HCT116 (cell line): Measurements from ENCODE around the gene MYBPC3. TPM values are rescaled to one million over a fixed set of nuclear protein-coding genes. Genes with fewer than 3 reads are reported as not detected.

Source experiments
- ATAC-seq: fragments of 200-7000 bp; cut with Tn5 transposase; 2 replicates; pipeline ENCODE4 v1.9.1; 2020; ENCODE audit warnings: mild to moderate bottlenecking, moderate library complexity
- BruUV-seq: library from RNA; stranded (reverse); fragments of 400-500 nt; replicated peaks from 2 replicates; lab custom pipeline; 2021; lab: Mats Ljungman, UMichigan
- CTCF ChIA-PET: fragments of 300-600 bp; sonication (Branson Sonifier 250); formaldehyde crosslinking; loops from one replicate; lab custom pipeline; 2021; ENCODE audit warnings: antibody characterized with exemption; lab: Charles Lee
- POLR2A ChIA-PET: fragments of 300-600, 350-600 bp; sonication (Branson Sonifier 250); formaldehyde crosslinking; loops from one replicate; lab custom pipeline; 2021; ENCODE audit warnings: antibody characterized with exemption; lab: Charles Lee
- RAD21 ChIA-PET, 2 experiments: fragments of 300-600 bp; sonication (Branson Sonifier 250); formaldehyde crosslinking; loops; one replicate each; lab custom pipeline; 2023; ENCODE audit warnings: low total read pairs in 2 of 2; ENCODE audit not compliant: uncharacterized antibody in 2 of 2, unreplicated experiment in 2 of 2, low non-redundant PET in 1 of 2; lab: Charles Lee
- DNase-seq: peaks from one replicate; pipeline ENCODE4 v3.0.0-alpha.2; 2010; ENCODE audit warnings: low read depth, low spot score
- H2AFZ ChIP-seq: fragments of 200-600 bp; shearing (Covaris generic), sonication (generic); 2 replicates; pipeline ENCODE4 v1.6.1; 2017; ENCODE audit warnings: low read depth, mixed run types, mixed read lengths, antibody characterized with exemption, low read length; ENCODE audit not compliant: poor library complexity, severe bottlenecking
- H3K27ac ChIP-seq: 2 replicates; pipeline ENCODE4 v1.5.1; 2012; ENCODE audit warnings: low read depth, low read length
- H3K27me3 ChIP-seq: fragments of 200-600 bp; sonication (generic); 2 replicates; pipeline ENCODE4 v1.6.1; 2016; ENCODE audit warnings: mixed run types, low read length, mixed read lengths; ENCODE audit not compliant: insufficient read depth
- H3K36me3 ChIP-seq, 2 experiments: fragments of 200-500 bp in 1 of 2; fragments of 200-600 bp in 1 of 2; sonication (Bioruptor generic) in 1 of 2; sonication (generic) in 1 of 2; 2 replicates each; pipeline versions ENCODE4 v1.5.1 to v1.6.1; 2014 to 2016; ENCODE audit warnings: low read length in 2 of 2, inconsistent platforms in 1 of 2, mixed read lengths in 1 of 2, mixed run types in 1 of 2; ENCODE audit not compliant: insufficient read depth in 2 of 2, control insufficient read depth in 1 of 2
- H3K4me1 ChIP-seq, 2 experiments: fragments of 200-600 bp in 1 of 2; sonication (generic) in 1 of 2; 2 replicates each; pipeline versions ENCODE4 v1.5.1 to v1.6.1; 2012 to 2017; ENCODE audit warnings: low read length in 2 of 2, inconsistent platforms in 1 of 2, mild to moderate bottlenecking in 1 of 2, mixed read lengths in 1 of 2, mixed run types in 1 of 2, moderate library complexity in 1 of 2; ENCODE audit not compliant: insufficient read depth in 2 of 2, control insufficient read depth in 1 of 2
- H3K4me2 ChIP-seq: fragments of 200-600 bp; sonication (generic); 2 replicates; pipeline ENCODE4 v1.6.1; 2017; ENCODE audit warnings: mixed run types, low read length, mixed read lengths
- H3K4me3 ChIP-seq, 2 experiments: fragments of 200-600 bp in 1 of 2; sonication (generic) in 1 of 2; replicated peaks in 1 of 2; 2 replicates each; pipeline ENCODE4 v1.5.1; 2011 to 2016; ENCODE audit warnings: low read length in 2 of 2, control low read depth in 1 of 2, low read depth in 1 of 2, mild to moderate bottlenecking in 1 of 2, mixed read lengths in 1 of 2, mixed run types in 1 of 2
- H3K79me2 ChIP-seq: fragments of 200-600 bp; sonication (generic); 2 replicates; pipeline ENCODE4 v1.6.1; 2017; ENCODE audit warnings: mild to moderate bottlenecking, mixed run types, low read length, moderate library complexity, mixed read lengths; ENCODE audit not compliant: insufficient read depth
- H3K9ac ChIP-seq: fragments of 200-600 bp; sonication (generic); 2 replicates; pipeline ENCODE4 v1.6.1; 2016; ENCODE audit warnings: low read length, mixed read lengths
- H3K9me2 ChIP-seq: fragments of 200-600 bp; sonication (generic), shearing (Covaris generic); 2 replicates; pipeline ENCODE4 v1.6.1; 2017; ENCODE audit warnings: mixed run types, mild to moderate bottlenecking, moderate library complexity; ENCODE audit not compliant: insufficient read depth
- H3K9me3 ChIP-seq, 2 experiments: fragments of 200-500 bp in 1 of 2; fragments of 200-600 bp in 1 of 2; sonication (Bioruptor generic) in 1 of 2; sonication (generic) in 1 of 2; 2 replicates each; pipeline ENCODE4 v1.6.1; 2014 to 2017; ENCODE audit warnings: low read length in 2 of 2, mixed read lengths in 2 of 2, inconsistent platforms in 1 of 2, low read depth in 1 of 2, mild to moderate bottlenecking in 1 of 2, mixed run types in 1 of 2, moderate library complexity in 1 of 2; ENCODE audit not compliant: control insufficient read depth in 1 of 2, insufficient read depth in 1 of 2
- H4K20me1 ChIP-seq: fragments of 200-600 bp; sonication (generic), shearing (Covaris generic); 2 replicates; pipeline ENCODE4 v1.6.1; 2017; ENCODE audit warnings: mixed run types, mild to moderate bottlenecking, moderate library complexity; ENCODE audit not compliant: insufficient read depth
- CEBPB ChIP-seq: IDR thresholded peaks from 2 replicates; pipeline ENCODE4 v1.6.1; 2012; ENCODE audit warnings: low read depth
- EGR1 ChIP-seq: IDR thresholded peaks from 2 replicates; pipeline ENCODE4 v1.6.1; 2012; ENCODE audit warnings: low read depth
- EZH2 ChIP-seq: fragments of 200-600 bp; sonication (generic); IDR thresholded peaks from 2 replicates; pipeline ENCODE4 v1.6.1; 2017; ENCODE audit warnings: antibody characterized with exemption, mixed run types
- FOSL1 ChIP-seq: IDR thresholded peaks from 2 replicates; pipeline ENCODE4 v1.6.1; 2012; ENCODE audit warnings: low read depth
- POLR2A ChIP-seq: IDR thresholded peaks from 2 replicates; pipeline ENCODE4 v1.7.0; 2011; ENCODE audit warnings: borderline replicate concordance; ENCODE audit not compliant: insufficient read depth, insufficient read length; ENCODE audit errors: extremely low read depth
- POLR2AphosphoS5 ChIP-seq: IDR thresholded peaks from 2 replicates; pipeline ENCODE4 v1.6.1; 2011; ENCODE audit warnings: mild to moderate bottlenecking, low read depth, low read length, moderate library complexity
- REST ChIP-seq: IDR thresholded peaks from 2 replicates; pipeline ENCODE4 v1.6.1; 2012; ENCODE audit warnings: low read depth
- SIN3A ChIP-seq: IDR thresholded peaks from 2 replicates; pipeline ENCODE4 v1.6.1; 2012; ENCODE audit warnings: low read depth
- SP1 ChIP-seq: IDR thresholded peaks from 2 replicates; pipeline ENCODE4 v1.6.1; 2012; ENCODE audit warnings: low read depth
- YY1 ChIP-seq: IDR thresholded peaks from 2 replicates; pipeline ENCODE4 v1.6.1; 2011; ENCODE audit warnings: low read length, low read depth, moderate library complexity, mild to moderate bottlenecking; ENCODE audit not compliant: insufficient replicate concordance; ENCODE audit errors: extremely low read depth
- ZFX ChIP-seq: fragments of 450-650 bp; IDR thresholded peaks from 2 replicates; pipeline ENCODE4 v1.6.1; 2017
- intact Hi-C: fragments of 100-400 bp; cut with micrococcal nuclease; formaldehyde crosslinking; loops from 2 replicates; pipeline ENCODE4 v1.10.0; 2022
- total RNA-seq: library from RNA; stranded (reverse); gene quantifications from one replicate; pipeline ENCODE4 v1.2.1, GENCODE V29; 2021; ENCODE audit not compliant: unreplicated experiment
- TF ChIP-seq, protein P1 (sequence below): IDR thresholded peaks from 2 replicates; pipeline ENCODE4 v1.6.1; 2011; ENCODE audit warnings: mild to moderate bottlenecking, low read length, moderate library complexity; ENCODE audit not compliant: insufficient replicate concordance; ENCODE audit errors: extremely low read depth
- TF ChIP-seq, protein P2 (sequence below): IDR thresholded peaks from 2 replicates; pipeline ENCODE4 v1.6.1; 2012

MYBPC3 gene
- total RNA-seq, 1 experiment from 2014 or later: 0.25 TPM

GRCh38 chr11:47347137-47347536 is 5.4 kb downstream of the MYBPC3 start:
- DNase-seq: no peak
- Histone ChIP-seq H3K9me3 (no peaks in the 10 kb centered on the region), H3K9ac (no peak overlapping the region), H3K4me1 (no peaks in the 10 kb centered on the region), H3K9me2 (no peaks in the 10 kb centered on the region), H4K20me1 (no peaks in the 10 kb centered on the region), H3K4me2 (no peak overlapping the region), H3K4me3 (no peak overlapping the region), H3K36me3 (no peaks in the 10 kb centered on the region), H3K27me3 (no peaks in the 10 kb centered on the region), H2AFZ (no peak overlapping the region), H3K27ac (no peak overlapping the region), H3K79me2 (no peaks in the 10 kb centered on the region)
- no peak for ATAC-seq
- RAD21 ChIA-PET: no interaction called here
- POLR2A ChIA-PET: no interaction called here
- intact Hi-C loops: no loop called here
- TF ChIP-seq CEBPB (no peak), POLR2A (no peak), EGR1 (no peak), SP1 (no peak), SIN3A (no peak), YY1 (no peak), ZFX (no peak), REST (no peak), POLR2AphosphoS5 (no peak), EZH2 (no peak), FOSL1 (no peak)
- TF ChIP-seq, protein P1, sequence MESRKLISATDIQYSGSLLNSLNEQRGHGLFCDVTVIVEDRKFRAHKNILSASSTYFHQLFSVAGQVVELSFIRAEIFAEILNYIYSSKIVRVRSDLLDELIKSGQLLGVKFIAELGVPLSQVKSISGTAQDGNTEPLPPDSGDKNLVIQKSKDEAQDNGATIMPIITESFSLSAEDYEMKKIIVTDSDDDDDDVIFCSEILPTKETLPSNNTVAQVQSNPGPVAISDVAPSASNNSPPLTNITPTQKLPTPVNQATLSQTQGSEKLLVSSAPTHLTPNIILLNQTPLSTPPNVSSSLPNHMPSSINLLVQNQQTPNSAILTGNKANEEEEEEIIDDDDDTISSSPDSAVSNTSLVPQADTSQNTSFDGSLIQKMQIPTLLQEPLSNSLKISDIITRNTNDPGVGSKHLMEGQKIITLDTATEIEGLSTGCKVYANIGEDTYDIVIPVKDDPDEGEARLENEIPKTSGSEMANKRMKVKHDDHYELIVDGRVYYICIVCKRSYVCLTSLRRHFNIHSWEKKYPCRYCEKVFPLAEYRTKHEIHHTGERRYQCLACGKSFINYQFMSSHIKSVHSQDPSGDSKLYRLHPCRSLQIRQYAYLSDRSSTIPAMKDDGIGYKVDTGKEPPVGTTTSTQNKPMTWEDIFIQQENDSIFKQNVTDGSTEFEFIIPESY: no peak
- TF ChIP-seq, protein P2, sequence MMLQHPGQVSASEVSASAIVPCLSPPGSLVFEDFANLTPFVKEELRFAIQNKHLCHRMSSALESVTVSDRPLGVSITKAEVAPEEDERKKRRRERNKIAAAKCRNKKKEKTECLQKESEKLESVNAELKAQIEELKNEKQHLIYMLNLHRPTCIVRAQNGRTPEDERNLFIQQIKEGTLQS: no peak
- no TSS peak for BruUV-seq
- CTCF ChIA-PET: no interaction called here
